GM12878 (cell line): ENCODE measurements around the gene PNMA8C.

Source experiments
- EZH2 ChIP-seq: IDR thresholded peaks from 2 replicates; pipeline ENCODE4 v1.6.1; 2012; ENCODE audit warnings: low read depth, mild to moderate bottlenecking, control low read depth, inconsistent platforms, low read length, borderline replicate concordance; ENCODE audit not compliant: control insufficient read depth
- FOXM1 ChIP-seq: IDR thresholded peaks from 2 replicates; pipeline ENCODE4 v1.6.1; 2012; ENCODE audit warnings: low read depth, mild to moderate bottlenecking, inconsistent platforms, low read length, moderate library complexity
- GABPA ChIP-seq: IDR thresholded peaks from 2 replicates; pipeline ENCODE4 v1.6.1; 2014; ENCODE audit warnings: antibody characterized with exemption, low read depth, mild to moderate bottlenecking, inconsistent platforms
- JUND ChIP-seq: IDR thresholded peaks from 2 replicates; pipeline ENCODE4 v1.6.1; 2012; ENCODE audit warnings: low read depth, mild to moderate bottlenecking, low read length, improper control_type of control experiment, moderate library complexity
- POLR2AphosphoS5 ChIP-seq: IDR thresholded peaks from 2 replicates; pipeline ENCODE4 v1.6.1; 2011; ENCODE audit warnings: mild to moderate bottlenecking, low read length, inconsistent platforms
- RELA ChIP-seq: fragments of 450-650 bp; IDR thresholded peaks from 2 replicates; pipeline ENCODE4 v1.8.0; 2014; ENCODE audit warnings: borderline replicate concordance; ENCODE audit not compliant: partially characterized antibody
- TF ChIP-seq, protein P1 (sequence below): IDR thresholded peaks from 2 replicates; pipeline ENCODE4 v1.6.1; 2011; ENCODE audit warnings: low read depth, low read length, improper control_type of control experiment, borderline replicate concordance
- TF ChIP-seq, protein P2 (sequence below): IDR thresholded peaks from 2 replicates; pipeline ENCODE4 v1.6.1; 2012; ENCODE audit warnings: mild to moderate bottlenecking, low read depth, low read length

DNA sequence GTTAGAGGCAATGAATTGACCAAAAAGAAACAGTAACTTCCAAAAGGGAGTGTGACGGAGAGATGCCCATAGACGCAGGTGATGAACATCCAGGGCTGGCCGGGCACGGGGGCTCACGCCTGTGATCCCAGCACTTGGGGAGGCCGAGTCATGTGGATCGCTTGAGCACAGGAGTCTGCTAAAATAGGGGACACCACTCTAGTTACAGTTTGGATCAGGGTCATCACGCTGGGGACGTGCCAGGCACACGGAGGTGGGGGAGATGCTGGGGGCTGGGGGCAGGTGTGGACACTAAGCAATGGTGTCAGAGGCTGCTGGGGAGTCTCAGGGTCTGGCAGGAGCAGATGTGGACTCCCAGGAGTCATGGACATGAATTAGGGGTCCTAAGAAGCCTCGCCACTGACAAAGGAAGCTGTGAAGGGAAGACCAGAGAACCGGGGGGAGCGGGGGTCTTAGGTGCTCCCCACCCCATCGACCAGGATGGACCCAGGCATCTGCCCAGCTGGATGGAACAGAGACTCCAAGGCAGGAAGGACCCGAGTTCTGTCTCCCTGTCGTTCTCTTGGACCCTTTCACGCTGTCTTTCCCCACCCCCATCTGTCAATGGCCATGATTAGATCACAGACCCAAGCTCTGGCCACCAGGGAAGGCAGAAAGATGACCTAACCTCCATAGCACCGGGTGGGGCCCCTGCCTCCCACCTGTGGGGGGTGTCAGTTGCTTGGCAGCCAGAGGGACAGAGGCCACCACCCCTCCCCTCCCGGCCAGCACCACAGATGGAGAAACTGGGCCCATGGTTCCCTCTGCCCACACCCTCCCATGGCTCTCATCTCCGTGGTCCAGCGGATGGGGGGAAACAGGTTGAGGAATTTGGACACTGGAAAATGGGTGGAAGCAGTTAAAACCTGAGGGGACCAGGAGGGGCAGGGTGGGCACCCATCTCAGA is 35.0 kb downstream of the PNMA8C start:
- TF ChIP-seq JUND (no peak), GABPA (no peak), FOXM1 (no peak), POLR2AphosphoS5 (no peak), RELA (no peak), EZH2 (no peak)
- TF ChIP-seq, protein P1, sequence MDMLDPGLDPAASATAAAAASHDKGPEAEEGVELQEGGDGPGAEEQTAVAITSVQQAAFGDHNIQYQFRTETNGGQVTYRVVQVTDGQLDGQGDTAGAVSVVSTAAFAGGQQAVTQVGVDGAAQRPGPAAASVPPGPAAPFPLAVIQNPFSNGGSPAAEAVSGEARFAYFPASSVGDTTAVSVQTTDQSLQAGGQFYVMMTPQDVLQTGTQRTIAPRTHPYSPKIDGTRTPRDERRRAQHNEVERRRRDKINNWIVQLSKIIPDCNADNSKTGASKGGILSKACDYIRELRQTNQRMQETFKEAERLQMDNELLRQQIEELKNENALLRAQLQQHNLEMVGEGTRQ = no peak
- TF ChIP-seq, protein P2, sequence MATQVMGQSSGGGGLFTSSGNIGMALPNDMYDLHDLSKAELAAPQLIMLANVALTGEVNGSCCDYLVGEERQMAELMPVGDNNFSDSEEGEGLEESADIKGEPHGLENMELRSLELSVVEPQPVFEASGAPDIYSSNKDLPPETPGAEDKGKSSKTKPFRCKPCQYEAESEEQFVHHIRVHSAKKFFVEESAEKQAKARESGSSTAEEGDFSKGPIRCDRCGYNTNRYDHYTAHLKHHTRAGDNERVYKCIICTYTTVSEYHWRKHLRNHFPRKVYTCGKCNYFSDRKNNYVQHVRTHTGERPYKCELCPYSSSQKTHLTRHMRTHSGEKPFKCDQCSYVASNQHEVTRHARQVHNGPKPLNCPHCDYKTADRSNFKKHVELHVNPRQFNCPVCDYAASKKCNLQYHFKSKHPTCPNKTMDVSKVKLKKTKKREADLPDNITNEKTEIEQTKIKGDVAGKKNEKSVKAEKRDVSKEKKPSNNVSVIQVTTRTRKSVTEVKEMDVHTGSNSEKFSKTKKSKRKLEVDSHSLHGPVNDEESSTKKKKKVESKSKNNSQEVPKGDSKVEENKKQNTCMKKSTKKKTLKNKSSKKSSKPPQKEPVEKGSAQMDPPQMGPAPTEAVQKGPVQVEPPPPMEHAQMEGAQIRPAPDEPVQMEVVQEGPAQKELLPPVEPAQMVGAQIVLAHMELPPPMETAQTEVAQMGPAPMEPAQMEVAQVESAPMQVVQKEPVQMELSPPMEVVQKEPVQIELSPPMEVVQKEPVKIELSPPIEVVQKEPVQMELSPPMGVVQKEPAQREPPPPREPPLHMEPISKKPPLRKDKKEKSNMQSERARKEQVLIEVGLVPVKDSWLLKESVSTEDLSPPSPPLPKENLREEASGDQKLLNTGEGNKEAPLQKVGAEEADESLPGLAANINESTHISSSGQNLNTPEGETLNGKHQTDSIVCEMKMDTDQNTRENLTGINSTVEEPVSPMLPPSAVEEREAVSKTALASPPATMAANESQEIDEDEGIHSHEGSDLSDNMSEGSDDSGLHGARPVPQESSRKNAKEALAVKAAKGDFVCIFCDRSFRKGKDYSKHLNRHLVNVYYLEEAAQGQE = no peak
